T47D (cell line): ENCODE measurements around the gene TPRX1.
A peak's percentile ranks its signal among the peaks of the same experiment; 100 is the strongest.
"Not testable (repeated sequence)": the region's sequence is repeated elsewhere in the genome, so short reads cannot be mapped to it uniquely, and the experiment has no call there.

Experiments
- DNase-seq, 2 experiments: peaks; one replicate each; pipeline versions ENCODE4 v3.0.0 to v3.0.0-alpha.2; 2011 to 2012; ENCODE audit warnings: low read depth in 1 of 2, low spot score in 1 of 2
- JUND ChIP-seq: IDR thresholded peaks from 2 replicates; pipeline ENCODE4 v1.6.1; 2012; ENCODE audit warnings: low read depth
- in situ Hi-C: cut with HindIII; loops from 2 replicates; pipeline ENCODE4 v1.10.0; 2016; ENCODE audit warnings: low sequenced_read_pairs, low pct_unique_long_range_greater_than_20kb

Gene TPRX1, protein sequence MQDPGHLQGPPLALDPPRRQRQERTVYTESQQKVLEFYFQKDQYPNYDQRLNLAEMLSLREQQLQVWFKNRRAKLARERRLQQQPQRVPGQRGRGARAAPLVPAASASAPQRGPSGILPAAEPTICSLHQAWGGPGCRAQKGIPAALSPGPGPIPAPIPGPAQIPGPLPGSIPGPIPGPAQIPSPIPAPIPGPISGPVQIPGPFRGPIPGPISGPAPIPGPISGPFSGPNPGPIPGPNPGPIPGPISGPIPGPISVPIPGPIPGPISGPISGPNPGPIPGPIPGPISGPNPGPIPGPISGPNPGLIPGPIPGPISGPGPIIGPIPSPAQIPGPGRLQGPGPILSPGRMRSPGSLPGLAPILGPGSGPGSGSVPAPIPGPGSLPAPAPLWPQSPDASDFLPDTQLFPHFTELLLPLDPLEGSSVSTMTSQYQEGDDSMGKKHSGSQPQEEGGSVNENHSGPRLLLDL

GRCh38 chr19:47804451-47804850 is at the start of gene TPRX1:
TSS of gene TPRX1 (minus strand) at chr19:47804551. CDS start at chr19:47804539, 12 bp downstream.
- in situ Hi-C loops, DNase-seq: not testable (repeated sequence)

DNA sequence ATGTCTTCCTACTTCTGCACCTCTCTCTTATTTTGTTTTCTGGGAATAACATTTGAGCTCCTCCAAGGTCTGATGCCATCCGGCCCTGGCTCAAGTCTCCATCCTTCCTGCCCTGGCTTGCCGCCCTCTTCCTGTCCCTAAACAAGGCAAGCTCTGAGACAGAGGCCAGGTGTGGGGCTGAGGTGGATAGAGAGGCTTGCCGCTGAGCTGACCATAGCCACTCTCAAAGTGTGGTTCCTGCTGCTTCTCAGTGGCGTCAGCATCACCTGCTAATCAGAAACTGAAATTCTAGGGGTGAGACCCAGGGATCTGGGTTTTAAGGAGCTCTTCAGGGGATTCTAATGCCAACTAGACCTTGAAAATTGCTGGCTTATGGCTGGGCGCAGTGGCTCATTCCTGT is 48.7 kb upstream of the TPRX1 start:
- in situ Hi-C loops, result no loop called here
- no peak for TF ChIP-seq JUND
- DNase-seq, result no peak

DNA sequence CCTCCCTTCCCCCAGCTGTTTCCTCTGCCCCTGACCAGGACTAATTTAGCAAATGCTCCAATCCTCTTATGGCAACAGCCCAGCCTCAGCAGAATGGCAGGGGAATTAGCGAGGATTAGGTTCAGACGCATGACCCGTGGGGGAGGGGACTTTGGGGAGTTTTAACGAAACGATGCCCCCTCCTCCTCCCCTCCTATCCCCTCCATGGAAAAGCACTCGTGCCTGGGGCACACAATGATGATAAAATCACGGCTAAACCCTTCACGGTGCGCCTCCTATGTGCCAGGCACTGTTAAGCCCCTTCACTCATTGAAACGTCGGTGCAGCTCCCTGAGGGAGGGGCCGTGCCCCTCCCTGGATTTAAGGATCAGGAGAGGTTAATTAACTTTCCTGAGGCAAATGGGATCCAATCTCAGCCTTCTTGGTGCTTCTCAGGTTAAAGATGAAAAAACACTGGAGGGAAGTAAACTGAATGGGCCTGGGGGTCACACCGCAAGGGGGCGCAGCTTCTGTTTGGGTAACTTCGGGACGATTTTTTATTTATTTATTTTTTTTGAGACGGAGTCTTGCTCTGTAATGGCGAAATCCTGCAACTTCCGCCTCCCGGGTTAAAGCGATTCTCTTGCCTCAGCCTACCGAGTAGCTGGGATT is 44.6 kb upstream of the TPRX1 start:
- DNase-seq, result peak in 1 of 2 experiments; percentile 35
- TF ChIP-seq JUND, result no peak
- in situ Hi-C loops, result no loop called here

DNA sequence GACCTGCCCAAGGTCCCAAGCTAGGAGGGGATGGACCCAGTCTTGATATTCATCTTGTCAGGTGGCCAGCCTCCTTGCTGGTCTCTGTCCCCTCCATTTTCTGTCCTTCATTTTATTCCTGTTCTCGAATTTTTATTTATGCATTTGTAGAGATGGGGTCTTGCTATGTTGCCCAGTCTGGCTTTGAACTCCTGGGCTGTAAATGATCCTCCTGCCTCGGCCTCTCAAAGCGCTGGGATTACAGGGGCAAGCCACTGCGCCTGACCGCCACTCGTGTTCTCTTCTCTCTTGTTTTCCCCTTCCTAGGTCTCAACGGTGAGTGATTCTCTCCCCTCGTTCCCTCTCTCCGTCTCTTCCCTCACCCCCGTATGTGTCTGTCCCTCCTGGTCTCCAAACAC is 44.1 kb upstream of the TPRX1 start:
- no peak for DNase-seq
- in situ Hi-C loops, result no loop called here

DNA sequence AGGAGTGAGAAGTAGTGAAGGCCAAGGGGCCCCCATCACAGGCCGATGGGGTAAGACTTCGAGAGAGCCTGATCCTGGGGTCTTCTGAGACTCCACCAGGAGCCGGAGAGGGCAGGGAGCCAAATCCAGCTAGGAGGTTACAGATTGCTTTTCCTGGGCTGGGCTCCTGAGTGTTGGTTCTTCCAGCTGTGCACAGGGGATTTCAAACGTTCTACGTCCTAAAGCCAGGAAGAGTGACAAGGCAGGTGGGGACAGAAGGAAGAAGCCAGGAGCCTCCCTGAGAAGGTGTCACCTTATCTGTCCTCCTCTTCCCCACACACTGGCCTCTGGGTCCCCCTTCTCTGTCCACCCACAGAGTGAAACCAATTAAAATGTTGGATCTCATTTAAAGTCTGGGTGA is 38.6 kb upstream of the TPRX1 start:
- no peak for TF ChIP-seq JUND
- no peak for DNase-seq
- in situ Hi-C loops, result no loop called here

More for the DNA sequence above, 44.1 kb upstream of the TPRX1 start:
- TF ChIP-seq JUND, result no peak

DNA sequence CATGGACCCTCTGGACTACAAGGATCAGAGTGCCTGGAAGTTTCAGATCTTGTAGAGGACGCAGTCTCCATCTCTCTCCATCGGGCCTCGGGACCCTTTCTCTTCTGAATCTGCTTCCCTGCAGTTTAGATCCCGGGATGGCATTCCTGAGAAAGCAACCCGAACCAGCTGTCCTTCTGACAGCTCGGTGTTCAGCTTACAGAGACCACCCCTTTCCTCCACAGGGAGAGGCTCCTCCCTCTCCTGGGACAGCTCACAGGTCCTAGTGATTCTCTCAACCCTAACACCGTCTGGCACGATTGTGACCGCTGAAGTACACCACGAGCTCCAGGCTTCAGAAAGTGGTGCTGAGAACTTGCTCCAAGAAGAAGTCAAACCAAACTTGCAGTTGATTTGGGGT is 35.6 kb upstream of the TPRX1 start:
- no peak for TF ChIP-seq JUND
- DNase-seq, result no peak
- in situ Hi-C loops, result no loop called here

DNA sequence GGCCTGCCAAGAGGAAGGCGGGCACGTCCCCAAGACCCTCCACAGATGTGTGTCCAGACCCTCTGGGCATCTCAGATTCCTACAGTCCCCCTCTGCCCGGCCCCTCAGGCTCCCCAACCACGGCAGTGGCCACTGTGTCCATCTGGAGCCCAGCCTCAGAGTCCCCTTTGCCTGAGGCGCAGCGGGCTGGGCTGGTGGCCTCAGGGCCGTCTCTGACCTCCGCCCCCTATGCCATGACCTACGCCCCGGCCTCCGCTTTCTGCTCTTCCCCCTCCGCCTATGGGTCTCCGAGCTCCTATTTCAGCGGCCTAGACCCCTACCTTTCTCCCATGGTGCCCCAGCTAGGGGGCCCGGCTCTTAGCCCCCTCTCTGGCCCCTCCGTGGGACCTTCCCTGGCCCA is 35.1 kb upstream of the TPRX1 start:
- in situ Hi-C loops, result no loop called here
- no peak for TF ChIP-seq JUND

DNA sequence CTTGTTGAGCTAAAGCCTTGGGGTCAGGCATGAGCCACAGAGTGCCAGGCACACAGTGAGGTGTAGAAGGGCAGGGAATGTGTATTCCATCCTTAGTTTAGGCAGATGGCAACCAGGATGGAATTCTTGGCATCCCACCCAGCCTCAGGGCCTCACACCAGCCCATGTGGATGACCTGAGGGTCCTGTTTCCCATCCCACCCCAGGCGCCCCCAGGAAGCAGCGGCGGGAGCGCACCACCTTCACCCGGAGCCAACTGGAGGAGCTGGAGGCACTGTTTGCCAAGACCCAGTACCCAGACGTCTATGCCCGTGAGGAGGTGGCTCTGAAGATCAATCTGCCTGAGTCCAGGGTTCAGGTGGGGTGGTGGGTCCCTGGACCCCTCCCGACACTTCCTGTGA is 31.7 kb upstream of the TPRX1 start:
- in situ Hi-C loops, result no loop called here
- no peak for DNase-seq
- TF ChIP-seq JUND, result no peak

More for the DNA sequence above, 35.1 kb upstream of the TPRX1 start:
- DNase-seq, result no peak

DNA sequence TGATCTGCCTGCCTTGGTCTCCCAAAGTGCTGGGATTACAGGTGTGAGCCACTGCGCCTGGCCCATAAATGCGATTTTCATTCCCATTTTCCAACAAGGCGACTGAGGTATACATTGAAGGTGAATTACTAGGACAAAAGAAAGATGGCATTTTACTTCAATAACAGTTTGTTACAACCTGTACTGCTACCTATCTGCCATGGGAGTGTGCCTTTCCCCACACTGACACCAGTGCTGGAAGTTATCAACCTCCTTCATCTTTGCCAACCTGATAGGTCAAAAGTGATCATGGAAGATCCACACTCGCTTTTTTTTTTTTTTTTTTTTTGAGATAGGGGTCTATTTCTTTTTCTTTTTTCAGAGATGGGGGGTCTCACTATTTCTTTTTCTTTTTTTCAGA is 28.4 kb upstream of the TPRX1 start:
- in situ Hi-C loops, result no loop called here
- no peak for DNase-seq
- no peak for TF ChIP-seq JUND

- in situ Hi-C loops, result no loop called here
- no peak for TF ChIP-seq JUND
- no peak for DNase-seq
Measured at GRCh38 chr19:47826800-47827199, 22.4 kb upstream of the TPRX1 start.

GRCh38 chr19:47824396-47824795 is 20.0 kb upstream of the TPRX1 start:
- TF ChIP-seq JUND, result no peak
- in situ Hi-C loops, result no loop called here
- no peak for DNase-seq

GRCh38 chr19:47821460-47822020 is 17.2 kb upstream of the TPRX1 start, which contains the start of gene CRX:
TSS of gene CRX (plus strand) at chr19:47821937. CDS start at chr19:47834444, 12,507 bp downstream.
- no peak for DNase-seq
- no peak for TF ChIP-seq JUND
- in situ Hi-C loops, result no loop called here

DNA sequence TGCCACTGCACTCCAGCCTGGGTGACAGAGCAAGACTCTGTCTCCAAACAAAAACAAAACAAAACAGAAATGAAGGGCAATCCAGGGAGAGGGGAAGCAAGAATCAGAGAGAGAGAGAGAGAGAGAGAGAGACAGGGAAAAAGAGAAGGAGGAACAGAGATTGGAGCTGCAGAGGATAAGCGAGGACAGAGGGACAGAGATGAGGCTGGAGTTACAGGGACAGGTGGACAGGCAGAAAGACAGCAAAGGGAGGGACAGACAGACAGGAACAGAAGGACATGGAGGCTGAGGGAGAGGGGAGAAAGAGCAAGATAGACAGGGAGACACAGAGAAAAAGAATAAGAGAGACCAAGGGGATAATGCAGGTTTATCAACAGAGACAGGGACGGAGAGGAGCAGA is 16.1 kb upstream of the TPRX1 start:
- in situ Hi-C loops, result no loop called here
- DNase-seq, result no peak

More for the DNA sequence above, 16.1 kb upstream of the TPRX1 start:
- TF ChIP-seq JUND, result no peak
